ENCODE results near the gene TYMP.

- TF ChIP-seq POLR2A (IDR thresholded peaks at IDR 0.05; ENCODE audit: low read depth, low read length) (no peak), POLR2AphosphoS5 (IDR thresholded peaks at IDR 0.05; ENCODE audit: low read depth, low read length) (no peak)
Measured at GRCh38 chr22:50483106-50483505, 46.7 kb downstream of the TYMP start.

All from GM12892 (cell line).